ENCODE results near the gene UBTF. TPM values are rescaled to one million over a fixed set of nuclear protein-coding genes. Genes with fewer than 3 reads are reported as not detected.

UBTF gene
- total RNA-seq, 1 experiment from 2014 or later = 74.3 TPM

GRCh38 chr17:44267818-44268490, 48.5 kb upstream of the UBTF start, which contains the start of gene SLC4A1:
SLC4A1 (minus strand) TSS chr17:44268135; CDS start chr17:44262866, 5,269 bp downstream.
- CTCF ChIA-PET = interaction anchor here (0.6 to 1.0 kb wide), 2 partner anchors 14 to 59 kb away, joined by 3 read pairs; no protein-coding TSS in a partner anchor

GRCh38 chr17:44267165-44267455, 47.6 kb upstream of the UBTF start:
- Histone ChIP-seq H3K27me3 (replicated peaks; ENCODE audit: control insufficient read depth, insufficient read depth, low read length) (no peaks in the 10 kb centered on the region), H3K4me1 (no peaks in the 10 kb centered on the region), H3K36me3 (ENCODE audit: control insufficient read depth, insufficient read depth, low read length) (no peaks in the 10 kb centered on the region), H3K9me3 (no peaks in the 10 kb centered on the region), H3K4me3 (ENCODE audit: low read depth, low read length) (no peak overlapping the region)
- Mint-ChIP-seq H3K4me1 (ENCODE audit: low read depth, unreplicated experiment) (no peaks in the 10 kb centered on the region), H3K36me3 (ENCODE audit: insufficient read depth, unreplicated experiment) (no peaks in the 10 kb centered on the region), H3K27me3 (ENCODE audit: insufficient read depth, unreplicated experiment) (peaks cover 8% of the 10 kb centered on the region), H3K27ac (ENCODE audit: unreplicated experiment) (no peak overlapping the region), H3K9me3 (ENCODE audit: unreplicated experiment) (no peaks in the 10 kb centered on the region), H3K4me3 (ENCODE audit: unreplicated experiment) (no peak overlapping the region)
- no TSS peak for BruUV-seq (replicated peaks)
- POLR2A ChIA-PET = no interaction called here
- no peak for TF ChIP-seq CTCF (IDR thresholded peaks at IDR 0.05; ENCODE audit: insufficient read depth in 1 of 2, low read depth in 1 of 2, low read length in 1 of 2, severe bottlenecking in 1 of 2, unreplicated experiment in 1 of 2)
- DNase-seq = no peak
- CTCF ChIA-PET = no interaction called here
- intact Hi-C loops (cut with micrococcal nuclease; ENCODE audit: unreplicated experiment) = no loop called here

More at GRCh38 chr17:44267818-44268490, 48.5 kb upstream of the UBTF start, which contains the start of gene SLC4A1:
- TF ChIP-seq CTCF (IDR thresholded peaks at IDR 0.05; ENCODE audit: insufficient read depth in 1 of 2, low read depth in 1 of 2, low read length in 1 of 2, severe bottlenecking in 1 of 2, unreplicated experiment in 1 of 2) = no peak
- no peaks in the 10 kb centered on the region for H3K27me3 ChIP-seq (replicated peaks; ENCODE audit: control insufficient read depth, insufficient read depth, low read length)
- DNase-seq = no peak
- Mint-ChIP-seq H3K4me3 (ENCODE audit: unreplicated experiment) (no peak within 1 kb of the TSS), H3K36me3 (ENCODE audit: insufficient read depth, unreplicated experiment) (no peaks in the 10 kb centered on the region), H3K27me3 (ENCODE audit: insufficient read depth, unreplicated experiment) (peaks cover 5% of the 10 kb centered on the region), H3K9me3 (ENCODE audit: unreplicated experiment) (no peaks in the 10 kb centered on the region), H3K27ac (ENCODE audit: unreplicated experiment) (no peak within 1 kb of the TSS), H3K4me1 (ENCODE audit: low read depth, unreplicated experiment) (no peaks in the 10 kb centered on the region)
- H3K36me3 ChIP-seq (ENCODE audit: control insufficient read depth, insufficient read depth, low read length) = no peaks in the 10 kb centered on the region
- intact Hi-C loops (cut with micrococcal nuclease; ENCODE audit: unreplicated experiment) = no loop called here
- no peak within 1 kb of the TSS for H3K4me3 ChIP-seq (ENCODE audit: low read depth, low read length)
- BruUV-seq (replicated peaks) = no TSS peak
- POLR2A ChIA-PET = no interaction called here
- no peaks in the 10 kb centered on the region for H3K4me1 ChIP-seq
- H3K9me3 ChIP-seq = no peaks in the 10 kb centered on the region

GRCh38 chr17:44266402-44267164, 47.1 kb upstream of the UBTF start:
- no peak overlapping the region for H3K4me3 ChIP-seq (ENCODE audit: low read depth, low read length)
- H3K27me3 ChIP-seq (replicated peaks; ENCODE audit: control insufficient read depth, insufficient read depth, low read length) = no peaks in the 10 kb centered on the region
- no peak for DNase-seq
- no peak for TF ChIP-seq CTCF (IDR thresholded peaks at IDR 0.05; ENCODE audit: insufficient read depth in 1 of 2, low read depth in 1 of 2, low read length in 1 of 2, severe bottlenecking in 1 of 2, unreplicated experiment in 1 of 2)
- intact Hi-C loops (cut with micrococcal nuclease; ENCODE audit: unreplicated experiment) = no loop called here
- Mint-ChIP-seq H3K27me3 (ENCODE audit: insufficient read depth, unreplicated experiment) (peaks cover 8% of the 10 kb centered on the region), H3K36me3 (ENCODE audit: insufficient read depth, unreplicated experiment) (no peaks in the 10 kb centered on the region), H3K9me3 (ENCODE audit: unreplicated experiment) (no peaks in the 10 kb centered on the region), H3K4me3 (ENCODE audit: unreplicated experiment) (no peak overlapping the region), H3K27ac (ENCODE audit: unreplicated experiment) (no peak overlapping the region), H3K4me1 (ENCODE audit: low read depth, unreplicated experiment) (no peaks in the 10 kb centered on the region)
- H3K4me1 ChIP-seq = no peaks in the 10 kb centered on the region
- H3K9me3 ChIP-seq = no peaks in the 10 kb centered on the region
- BruUV-seq (replicated peaks) = no TSS peak
- H3K36me3 ChIP-seq (ENCODE audit: control insufficient read depth, insufficient read depth, low read length) = no peaks in the 10 kb centered on the region
- CTCF ChIA-PET = interaction anchor here (0.6 to 1.2 kb wide), 2 partner anchors 18 to 45 kb away, joined by 4 read pairs; no protein-coding TSS in a partner anchor
- POLR2A ChIA-PET = no interaction called here

All from Caco-2 (cell line).